H9 (cell line): ENCODE data around the gene CD248. TPM values are rescaled to one million over a fixed set of nuclear protein-coding genes. Genes with fewer than 3 reads are reported as not detected.

ENCODE experiments used
- DNase-seq: peaks from one replicate; pipeline ENCODE4 v3.0.0-alpha.2; 2017
- H2AFZ ChIP-seq: one replicate; pipeline ENCODE4 v1.6.1; 2013; ENCODE audit warnings: mild to moderate bottlenecking, low read length, control low read depth, moderate library complexity
- H2AK5ac ChIP-seq: 2 replicates; pipeline ENCODE4 v1.6.1; 2013; ENCODE audit warnings: low read length, control low read depth, mixed read lengths; ENCODE audit not compliant: insufficient read length
- H2BK120ac ChIP-seq: one replicate; pipeline ENCODE4 v1.6.1; 2013; ENCODE audit warnings: low read depth, mild to moderate bottlenecking, low read length, control low read depth, inconsistent platforms; ENCODE audit not compliant: poor library complexity, severe bottlenecking
- H2BK12ac ChIP-seq: 2 replicates; pipeline ENCODE4 v1.6.1; 2013; ENCODE audit warnings: low read length, control low read depth, mixed read lengths, low read depth; ENCODE audit not compliant: insufficient read length
- H2BK15ac ChIP-seq: 2 replicates; pipeline ENCODE4 v1.6.1; 2013; ENCODE audit warnings: low read depth, low read length, control low read depth
- H2BK20ac ChIP-seq: one replicate; pipeline ENCODE4 v1.6.1; 2013; ENCODE audit warnings: low read depth, mild to moderate bottlenecking, low read length, control low read depth, inconsistent platforms; ENCODE audit not compliant: poor library complexity, severe bottlenecking
- H2BK5ac ChIP-seq: 2 replicates; pipeline ENCODE4 v1.6.1; 2013; ENCODE audit warnings: low read length, control low read depth, mixed read lengths; ENCODE audit not compliant: insufficient read length
- H3K14ac ChIP-seq: 2 replicates; pipeline ENCODE4 v1.6.1; 2013; ENCODE audit warnings: low read length, control low read depth; ENCODE audit not compliant: insufficient read depth
- H3K18ac ChIP-seq: 2 replicates; pipeline ENCODE4 v1.6.1; 2013; ENCODE audit warnings: low read depth, mild to moderate bottlenecking, mixed read lengths, low read length, control low read depth; ENCODE audit not compliant: insufficient read length
- H3K23ac ChIP-seq: 2 replicates; pipeline ENCODE4 v1.6.1; 2013; ENCODE audit warnings: low read length, control low read depth, mixed read lengths, low read depth; ENCODE audit not compliant: insufficient read length
- H3K23me2 ChIP-seq: 2 replicates; pipeline ENCODE4 v1.6.1; 2013; ENCODE audit warnings: low read depth, mild to moderate bottlenecking, mixed read lengths, low read length, control low read depth; ENCODE audit not compliant: insufficient read length, poor library complexity, severe bottlenecking
- H3K27ac ChIP-seq: 2 replicates; pipeline ENCODE4 v1.5.1; 2013; ENCODE audit warnings: low read length, control low read depth, mixed read lengths, low read depth; ENCODE audit not compliant: insufficient read length
- H3K27me3 ChIP-seq: 2 replicates; pipeline ENCODE4 v1.6.1; 2013; ENCODE audit warnings: low read length, control low read depth, inconsistent platforms; ENCODE audit not compliant: insufficient read depth
- H3K4ac ChIP-seq: 2 replicates; pipeline ENCODE4 v1.6.1; 2013; ENCODE audit warnings: low read depth, mild to moderate bottlenecking, control low read depth, inconsistent platforms, low read length, moderate library complexity
- H3K4me1 ChIP-seq: 2 replicates; pipeline ENCODE4 v1.6.1; 2013; ENCODE audit warnings: low read length, control low read depth, inconsistent platforms; ENCODE audit not compliant: insufficient read depth
- H3K4me2 ChIP-seq: 2 replicates; pipeline ENCODE4 v1.6.1; 2013; ENCODE audit warnings: low read length, control low read depth, mixed read lengths; ENCODE audit not compliant: insufficient read length, insufficient read depth
- H3K56ac ChIP-seq: 2 replicates; pipeline ENCODE4 v1.6.1; 2013; ENCODE audit warnings: low read depth, mild to moderate bottlenecking, mixed read lengths, low read length, control low read depth; ENCODE audit not compliant: insufficient read length
- H3K79me1 ChIP-seq: 2 replicates; pipeline ENCODE4 v1.6.1; 2013; ENCODE audit warnings: low read depth, mild to moderate bottlenecking, moderate library complexity, low read length, control low read depth, inconsistent platforms; ENCODE audit not compliant: insufficient read depth, poor library complexity, severe bottlenecking
- H3K79me2 ChIP-seq: 2 replicates; pipeline ENCODE4 v1.6.1; 2013; ENCODE audit warnings: low read length, control low read depth, inconsistent platforms; ENCODE audit not compliant: insufficient read depth
- H3K9ac ChIP-seq: 2 replicates; pipeline ENCODE4 v1.6.1; 2013; ENCODE audit warnings: low read length, control low read depth, mixed read lengths; ENCODE audit not compliant: insufficient read length; ENCODE audit errors: extremely low read depth
- H3K9me3 ChIP-seq: one replicate; pipeline ENCODE4 v1.6.1; 2013; ENCODE audit warnings: low read depth, low read length, inconsistent platforms; ENCODE audit not compliant: control insufficient read depth
- H3T11ph ChIP-seq: one replicate; pipeline ENCODE4 v1.6.1; 2013; ENCODE audit warnings: mild to moderate bottlenecking, low read length, control low read depth, inconsistent platforms
- H4K20me1 ChIP-seq: one replicate; pipeline ENCODE4 v1.6.1; 2013; ENCODE audit not compliant: control insufficient read depth, insufficient read length, insufficient read depth
- H4K5ac ChIP-seq: 2 replicates; pipeline ENCODE4 v1.6.1; 2013; ENCODE audit warnings: low read depth, mild to moderate bottlenecking, mixed read lengths, low read length, control low read depth; ENCODE audit not compliant: insufficient read length
- H4K8ac ChIP-seq: replicated peaks from 2 replicates; pipeline ENCODE4 v1.6.1; 2013; ENCODE audit warnings: low read length, control low read depth, mixed read lengths, low read depth; ENCODE audit not compliant: insufficient read length
- H4K91ac ChIP-seq: 2 replicates; pipeline ENCODE4 v1.6.1; 2013; ENCODE audit warnings: low read depth, mild to moderate bottlenecking, moderate library complexity, mixed read lengths, low read length, control low read depth; ENCODE audit not compliant: insufficient read length
- H3K27ac Mint-ChIP-seq, 3 experiments: 2 replicates in 2 of 3; 3 replicates in 1 of 3; pipeline ENCODE4 v1.8.0; 2020 to 2021; ENCODE audit warnings: mixed read lengths in 3 of 3, mild to moderate bottlenecking in 1 of 3, moderate library complexity in 1 of 3
- H3K27me3 Mint-ChIP-seq: 2 replicates; pipeline ENCODE4 v1.8.0; 2021; ENCODE audit warnings: low read depth, mild to moderate bottlenecking, moderate library complexity, mixed read lengths
- H3K36me3 Mint-ChIP-seq, 3 experiments: 2 replicates in 2 of 3; 3 replicates in 1 of 3; pipeline ENCODE4 v1.8.0; 2020 to 2021; ENCODE audit warnings: low read depth in 3 of 3, mixed read lengths in 3 of 3; ENCODE audit not compliant: insufficient read depth in 1 of 3
- H3K4me1 Mint-ChIP-seq, 2 experiments: 2 replicates each; pipeline ENCODE4 v1.8.0; 2020; ENCODE audit warnings: mixed read lengths in 2 of 2
- H3K4me3 Mint-ChIP-seq, 2 experiments: 2 replicates in 1 of 2; 3 replicates in 1 of 2; pipeline ENCODE4 v1.8.0; 2020 to 2021; ENCODE audit warnings: mild to moderate bottlenecking in 2 of 2, mixed read lengths in 2 of 2, moderate library complexity in 1 of 2
- H3K9me3 Mint-ChIP-seq, 2 experiments: 2 replicates in 1 of 2; 3 replicates in 1 of 2; pipeline ENCODE4 v1.8.0; 2020; ENCODE audit warnings: mild to moderate bottlenecking in 2 of 2, mixed read lengths in 2 of 2, moderate library complexity in 1 of 2
- CTCF ChIP-seq: fragments of 200-600 bp; sonication (generic); conservative IDR thresholded peaks from 3 replicates; pipeline ENCODE4 v1.8.0; 2021; ENCODE audit warnings: antibody characterized with exemption, mild to moderate bottlenecking
- WGBS: extraction: QIAGEN DNeasy Blood & Tissue Kit; methylation state at CpG from one replicate; pipeline ENCODE4 v1.1.7; 2013; ENCODE audit warnings: missing lambda C conversion rate, low lambda C conversion rate, mixed read lengths; ENCODE audit not compliant: insufficient read length; ENCODE audit errors: extremely low coverage; 5-methylcytosine and 5-hydroxymethylcytosine counted together
- total RNA-seq: library from RNA; stranded (reverse); gene quantifications from 2 replicates; pipeline ENCODE4 v1.2.1, GENCODE V29; 2021

Gene CD248
- total RNA-seq, 1 experiment from 2014 or later: 1.5 TPM

DNA sequence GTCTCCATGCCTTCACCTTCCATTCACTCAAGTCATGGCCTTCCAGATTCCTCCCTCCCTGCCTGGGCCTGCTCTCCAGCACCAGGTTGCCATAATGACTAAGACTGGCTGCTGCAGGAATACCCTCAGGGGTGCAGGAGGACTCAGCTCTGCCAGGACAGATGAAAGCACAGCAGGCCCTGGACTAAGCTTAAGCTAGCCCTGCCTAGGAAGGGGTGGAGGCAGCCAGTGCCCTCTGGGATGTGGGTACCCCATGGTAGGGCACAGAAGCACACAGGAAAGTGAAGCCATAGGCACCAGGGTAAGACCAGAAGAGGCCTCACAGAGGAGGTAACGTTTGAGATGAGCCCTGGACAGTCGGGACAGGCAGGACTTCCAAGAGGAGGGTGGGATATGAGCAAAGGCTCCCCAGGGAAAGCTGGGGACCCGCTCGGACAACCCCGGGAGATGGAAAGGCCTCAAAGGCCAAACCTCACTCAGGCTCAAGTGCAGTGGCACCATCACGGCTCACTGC lies 22.4 kb upstream of the CD248 start:
- no peak overlapping the region for H3K9ac ChIP-seq
- H3K27ac Mint-ChIP-seq: no peak overlapping the region; a peak in 1 of 7 replicates
- peaks cover 12 to 35% (median 27%) of the 10 kb centered on the region in 3 experiments; a peak in 6 of 7 replicates for H3K36me3 Mint-ChIP-seq
- H4K91ac ChIP-seq: no peak overlapping the region
- no peak overlapping the region for H2BK12ac ChIP-seq
- H3K4me2 ChIP-seq: no peak overlapping the region
- no peak for DNase-seq
- no peak overlapping the region for H2AK5ac ChIP-seq
- H3K56ac ChIP-seq: no peak overlapping the region
- H3K27ac ChIP-seq: no peak overlapping the region
- H2AFZ ChIP-seq: no peak overlapping the region
- H4K5ac ChIP-seq: no peak overlapping the region
- H3T11ph ChIP-seq: no peak overlapping the region
- no peaks in the 10 kb centered on the region for H3K4me1 ChIP-seq
- H3K4me3 Mint-ChIP-seq: no peak overlapping the region
- no peak overlapping the region for H2BK15ac ChIP-seq
- peaks cover 4% of the 10 kb centered on the region for H3K27me3 Mint-ChIP-seq
- peaks cover 29 to 30% of the 10 kb centered on the region in 2 experiments for H3K4me1 Mint-ChIP-seq
- peaks cover under 1% of the 10 kb centered on the region; the same call in 1 of the 2 replicates for H3K79me2 ChIP-seq
- H3K27me3 ChIP-seq: no peaks in the 10 kb centered on the region; the same call in 1 of the 2 replicates
- no peaks in the 10 kb centered on the region for H3K9me3 Mint-ChIP-seq
- no peak overlapping the region for H3K4ac ChIP-seq
- H3K18ac ChIP-seq: no peak overlapping the region
- no peak for TF ChIP-seq CTCF
- H2BK120ac ChIP-seq: no peak overlapping the region
- no peaks in the 10 kb centered on the region for H4K20me1 ChIP-seq
- H3K23me2 ChIP-seq: peaks cover 1% of the 10 kb centered on the region
- no peak overlapping the region for H2BK20ac ChIP-seq
- no peak overlapping the region for H3K23ac ChIP-seq
- H3K79me1 ChIP-seq: no peaks in the 10 kb centered on the region
- no peak overlapping the region for H4K8ac ChIP-seq
- H2BK5ac ChIP-seq: no peak overlapping the region
- no peaks in the 10 kb centered on the region for H3K9me3 ChIP-seq
- no CpG with 5 or more reads among the region's 6 CpGs for WGBS
- H3K14ac ChIP-seq: no peak overlapping the region
